Stimulated activated naive B cell treated with anti-CD40 and anti-IgM and Interleukin-4, amounts not matched to agents 10 μg/mL and 1 μg/mL and 100 μg/mL, for 72 hours (primary cell): ENCODE measurements around the gene HIPK2.

Source experiments
- ATAC-seq, 2 donors: fragments of 150-1000 bp; cut with Tn5 transposase; replicated peaks; 2 replicates each; pipeline ENCODE4 v1.10.0; 2021; ENCODE audit warnings: moderate library complexity in 1 of 2
- DNase-seq: peaks from one replicate; pipeline ENCODE4 v3.0.0; 2021
- H3K27ac Mint-ChIP-seq: one replicate; pipeline ENCODE4 v1.8.0; 2022; ENCODE audit warnings: mild to moderate bottlenecking, mixed read lengths
- H3K27me3 Mint-ChIP-seq, 2 donors: one replicate each; pipeline ENCODE4 v1.8.0; 2022; ENCODE audit warnings: mixed read lengths in 2 of 2
- H3K36me3 Mint-ChIP-seq, 2 donors: one replicate each; pipeline ENCODE4 v1.8.0; 2022; ENCODE audit warnings: mixed read lengths in 2 of 2, mild to moderate bottlenecking in 1 of 2
- H3K4me1 Mint-ChIP-seq, 2 donors: one replicate each; pipeline ENCODE4 v1.8.0; 2022; ENCODE audit warnings: mixed read lengths in 2 of 2, mild to moderate bottlenecking in 1 of 2
- H3K4me3 Mint-ChIP-seq, 2 donors: one replicate each; pipeline ENCODE4 v1.8.0; 2022; ENCODE audit warnings: mild to moderate bottlenecking in 2 of 2, mixed read lengths in 2 of 2, moderate library complexity in 1 of 2
- H3K9me3 Mint-ChIP-seq, 2 donors: one replicate each; pipeline ENCODE4 v1.8.0; 2022; ENCODE audit warnings: mixed read lengths in 2 of 2, mild to moderate bottlenecking in 1 of 2

The HIPK2 gene

GRCh38 chr7:139691253-139691781, 86.5 kb downstream of the HIPK2 start:
- H3K36me3 Mint-ChIP-seq: peaks cover 60 to 65% of the 10 kb centered on the region in 2 donors
- DNase-seq (no peak), ATAC-seq (no peak)
- no peak overlapping the region for H3K27ac Mint-ChIP-seq
- peaks cover 5 to 10% of the 10 kb centered on the region in 2 donors for H3K9me3 Mint-ChIP-seq
- peaks cover 16 to 30% of the 10 kb centered on the region in 2 donors for H3K4me1 Mint-ChIP-seq
- no peak overlapping the region for H3K4me3 Mint-ChIP-seq
- H3K27me3 Mint-ChIP-seq: no peaks in the 10 kb centered on the region

GRCh38 chr7:139687980-139688632, 89.7 kb downstream of the HIPK2 start:
- ATAC-seq: no peak
- no peak for DNase-seq
- H3K27ac Mint-ChIP-seq: no peak overlapping the region

GRCh38 chr7:139687211-139687954, 90.4 kb downstream of the HIPK2 start:
- peaks cover 47 to 74% of the 10 kb centered on the region in 2 donors for H3K36me3 Mint-ChIP-seq
- no peak overlapping the region for H3K27ac Mint-ChIP-seq
- H3K27me3 Mint-ChIP-seq: no peaks in the 10 kb centered on the region
- H3K4me3 Mint-ChIP-seq: no peak overlapping the region
- no peak for DNase-seq
- peaks cover 10 to 16% of the 10 kb centered on the region in 2 donors for H3K9me3 Mint-ChIP-seq
- no peak for ATAC-seq
- peaks cover 10 to 12% of the 10 kb centered on the region in 2 donors for H3K4me1 Mint-ChIP-seq

More at GRCh38 chr7:139687980-139688632, 89.7 kb downstream of the HIPK2 start:
- Mint-ChIP-seq H3K4me3 (no peak overlapping the region), H3K4me1 (peaks cover 7 to 8% of the 10 kb centered on the region in 2 donors), H3K36me3 (peaks cover 54 to 70% of the 10 kb centered on the region in 2 donors), H3K9me3 (peaks cover 10 to 16% of the 10 kb centered on the region in 2 donors), H3K27me3 (no peaks in the 10 kb centered on the region)

- no peaks in the 10 kb centered on the region for H3K27me3 Mint-ChIP-seq
- H3K9me3 Mint-ChIP-seq: peaks cover 10 to 16% of the 10 kb centered on the region in 2 donors
- peak overlapping the region; percentile 90 for H3K27ac Mint-ChIP-seq
- peaks cover 32 to 35% of the 10 kb centered on the region in 2 donors for H3K4me1 Mint-ChIP-seq
- peaks cover 46 to 66% of the 10 kb centered on the region in 2 donors for H3K36me3 Mint-ChIP-seq
- ATAC-seq: peak in 1 of 2 donors; percentile 21
- H3K4me3 Mint-ChIP-seq: no peak overlapping the region
- DNase-seq: no peak
These were observed 94.5 kb downstream of the HIPK2 start for GRCh38 chr7:139683137-139683921.

- no peak for DNase-seq
- no peaks in the 10 kb centered on the region for H3K27me3 Mint-ChIP-seq
- H3K27ac Mint-ChIP-seq: peak overlapping the region; percentile 90
- peaks cover 29 to 35% of the 10 kb centered on the region in 2 donors for H3K4me1 Mint-ChIP-seq
- ATAC-seq: peak; percentile 53 to 54
- peaks cover 10 to 12% of the 10 kb centered on the region in 2 donors for H3K9me3 Mint-ChIP-seq
- H3K36me3 Mint-ChIP-seq: peaks cover 38 to 57% of the 10 kb centered on the region in 2 donors
- H3K4me3 Mint-ChIP-seq: peak overlapping the region in 1 of 2 donors; percentile 1
These were observed 95.4 kb downstream of the HIPK2 start for GRCh38 chr7:139682136-139683013.

- peak overlapping the region; percentile 48 for H3K27ac Mint-ChIP-seq
- ATAC-seq: no peak
- H3K4me3 Mint-ChIP-seq: no peak overlapping the region
- no peaks in the 10 kb centered on the region for H3K27me3 Mint-ChIP-seq
- H3K36me3 Mint-ChIP-seq: peaks cover 36 to 54% of the 10 kb centered on the region in 2 donors
- no peak for DNase-seq
- peaks cover 29 to 35% of the 10 kb centered on the region in 2 donors for H3K4me1 Mint-ChIP-seq
- peaks cover 9 to 10% of the 10 kb centered on the region in 2 donors for H3K9me3 Mint-ChIP-seq
These were observed 96.0 kb downstream of the HIPK2 start for GRCh38 chr7:139681812-139682135.

GRCh38 chr7:139681463-139681755, 96.4 kb downstream of the HIPK2 start:
- H3K4me3 Mint-ChIP-seq: no peak overlapping the region
- H3K4me1 Mint-ChIP-seq: peaks cover 29 to 36% of the 10 kb centered on the region in 2 donors
- DNase-seq: no peak

GRCh38 chr7:139680676-139681462, 96.9 kb downstream of the HIPK2 start:
- peak overlapping the region in 1 of 2 donors; percentile 21 for H3K4me3 Mint-ChIP-seq
- peak overlapping the region; percentile 59 for H3K27ac Mint-ChIP-seq
- no peaks in the 10 kb centered on the region for H3K27me3 Mint-ChIP-seq
- H3K36me3 Mint-ChIP-seq: peaks cover 28 to 51% of the 10 kb centered on the region in 2 donors
- ATAC-seq (peak; percentile 87 to 90), DNase-seq (peak; percentile 54)
- H3K9me3 Mint-ChIP-seq: peaks cover 2 to 3% of the 10 kb centered on the region in 2 donors
- H3K4me1 Mint-ChIP-seq: peaks cover 34 to 42% of the 10 kb centered on the region in 2 donors

More at GRCh38 chr7:139681463-139681755, 96.4 kb downstream of the HIPK2 start:
- Mint-ChIP-seq H3K9me3 (peaks cover 6 to 7% of the 10 kb centered on the region in 2 donors), H3K27me3 (no peaks in the 10 kb centered on the region), H3K27ac (peak overlapping the region; percentile 48), H3K36me3 (peaks cover 33 to 51% of the 10 kb centered on the region in 2 donors)
- ATAC-seq: no peak

- no peak overlapping the region for H3K4me3 Mint-ChIP-seq
- ATAC-seq (no peak), DNase-seq (no peak)
- peaks cover 40 to 48% of the 10 kb centered on the region in 2 donors for H3K4me1 Mint-ChIP-seq
- peaks cover 25 to 53% of the 10 kb centered on the region in 2 donors for H3K36me3 Mint-ChIP-seq
- H3K9me3 Mint-ChIP-seq: no peaks in the 10 kb centered on the region
- no peaks in the 10 kb centered on the region for H3K27me3 Mint-ChIP-seq
- peak overlapping the region; percentile 59 for H3K27ac Mint-ChIP-seq
These were observed 97.8 kb downstream of the HIPK2 start for GRCh38 chr7:139679731-139680594.

GRCh38 chr7:139676390-139676789, 101.4 kb downstream of the HIPK2 start:
- Mint-ChIP-seq H3K27ac (peak overlapping the region; percentile 47), H3K9me3 (no peaks in the 10 kb centered on the region), H3K4me1 (peaks cover 36 to 48% of the 10 kb centered on the region in 2 donors), H3K4me3 (no peak overlapping the region), H3K27me3 (no peaks in the 10 kb centered on the region), H3K36me3 (peaks cover 23 to 39% of the 10 kb centered on the region in 2 donors)
- no peak for ATAC-seq
- DNase-seq: no peak

- H3K4me3 Mint-ChIP-seq: no peak overlapping the region
- no peak for ATAC-seq
- no peaks in the 10 kb centered on the region for H3K27me3 Mint-ChIP-seq
- H3K4me1 Mint-ChIP-seq: peaks cover 31 to 39% of the 10 kb centered on the region in 2 donors
- H3K9me3 Mint-ChIP-seq: no peaks in the 10 kb centered on the region
- no peak for DNase-seq
- peaks cover 22 to 39% of the 10 kb centered on the region in 2 donors for H3K36me3 Mint-ChIP-seq
- H3K27ac Mint-ChIP-seq: peak overlapping the region; percentile 39
These were observed 102.4 kb downstream of the HIPK2 start for GRCh38 chr7:139675127-139676125.
